OCI-LY1 (cell line): ENCODE measurements around the gene TIMM50.

Source experiments
- EZH2 ChIP-seq: fragments of 200-600 bp; sonication (generic), shearing (Covaris generic); IDR thresholded peaks from 2 replicates; pipeline ENCODE4 v1.8.0; 2017; ENCODE audit warnings: borderline replicate concordance, mixed run types, mild to moderate bottlenecking, antibody characterized with exemption, low read length, moderate library complexity, mixed read lengths
- TF ChIP-seq, protein P1 (sequence below): fragments of 200-600 bp; sonication (generic), shearing (Covaris generic); IDR thresholded peaks from 2 replicates; pipeline ENCODE4 v1.5.1; 2017; ENCODE audit warnings: mild to moderate bottlenecking, antibody characterized with exemption, low read length, moderate library complexity, mixed read lengths

DNA sequence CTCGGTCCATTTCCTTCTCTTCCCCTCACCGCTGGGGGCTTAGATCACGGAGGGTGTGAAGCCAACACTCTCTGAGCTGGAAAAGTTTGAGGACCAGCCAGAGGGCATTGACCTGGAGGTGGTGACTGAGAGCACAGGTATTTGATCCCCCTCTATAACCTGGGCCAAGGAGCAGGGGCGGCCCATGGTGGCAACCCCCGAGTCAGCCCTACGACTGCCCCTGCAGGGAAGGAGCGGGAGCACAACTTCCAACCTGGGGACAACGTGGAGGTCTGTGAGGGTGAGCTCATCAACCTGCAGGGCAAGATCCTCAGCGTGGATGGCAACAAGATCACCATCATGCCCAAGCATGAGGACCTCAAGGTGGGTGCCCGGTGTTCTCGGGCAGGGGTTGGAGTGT, 11.6 kb upstream of the TIMM50 start:
- TF ChIP-seq, protein P1, sequence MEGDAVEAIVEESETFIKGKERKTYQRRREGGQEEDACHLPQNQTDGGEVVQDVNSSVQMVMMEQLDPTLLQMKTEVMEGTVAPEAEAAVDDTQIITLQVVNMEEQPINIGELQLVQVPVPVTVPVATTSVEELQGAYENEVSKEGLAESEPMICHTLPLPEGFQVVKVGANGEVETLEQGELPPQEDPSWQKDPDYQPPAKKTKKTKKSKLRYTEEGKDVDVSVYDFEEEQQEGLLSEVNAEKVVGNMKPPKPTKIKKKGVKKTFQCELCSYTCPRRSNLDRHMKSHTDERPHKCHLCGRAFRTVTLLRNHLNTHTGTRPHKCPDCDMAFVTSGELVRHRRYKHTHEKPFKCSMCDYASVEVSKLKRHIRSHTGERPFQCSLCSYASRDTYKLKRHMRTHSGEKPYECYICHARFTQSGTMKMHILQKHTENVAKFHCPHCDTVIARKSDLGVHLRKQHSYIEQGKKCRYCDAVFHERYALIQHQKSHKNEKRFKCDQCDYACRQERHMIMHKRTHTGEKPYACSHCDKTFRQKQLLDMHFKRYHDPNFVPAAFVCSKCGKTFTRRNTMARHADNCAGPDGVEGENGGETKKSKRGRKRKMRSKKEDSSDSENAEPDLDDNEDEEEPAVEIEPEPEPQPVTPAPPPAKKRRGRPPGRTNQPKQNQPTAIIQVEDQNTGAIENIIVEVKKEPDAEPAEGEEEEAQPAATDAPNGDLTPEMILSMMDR = no peak
- TF ChIP-seq EZH2 = no peak
